ENCODE results near the gene FOXF2. TPM values are rescaled to one million over a fixed set of nuclear protein-coding genes. Genes with fewer than 3 reads are reported as not detected.

FOXF2 gene
- total and polyA plus RNA-seq, 10 of the 15 experiments (the other 5 are each of a cell fraction or from before 2014, with no cell fraction given): not detected

DNA sequence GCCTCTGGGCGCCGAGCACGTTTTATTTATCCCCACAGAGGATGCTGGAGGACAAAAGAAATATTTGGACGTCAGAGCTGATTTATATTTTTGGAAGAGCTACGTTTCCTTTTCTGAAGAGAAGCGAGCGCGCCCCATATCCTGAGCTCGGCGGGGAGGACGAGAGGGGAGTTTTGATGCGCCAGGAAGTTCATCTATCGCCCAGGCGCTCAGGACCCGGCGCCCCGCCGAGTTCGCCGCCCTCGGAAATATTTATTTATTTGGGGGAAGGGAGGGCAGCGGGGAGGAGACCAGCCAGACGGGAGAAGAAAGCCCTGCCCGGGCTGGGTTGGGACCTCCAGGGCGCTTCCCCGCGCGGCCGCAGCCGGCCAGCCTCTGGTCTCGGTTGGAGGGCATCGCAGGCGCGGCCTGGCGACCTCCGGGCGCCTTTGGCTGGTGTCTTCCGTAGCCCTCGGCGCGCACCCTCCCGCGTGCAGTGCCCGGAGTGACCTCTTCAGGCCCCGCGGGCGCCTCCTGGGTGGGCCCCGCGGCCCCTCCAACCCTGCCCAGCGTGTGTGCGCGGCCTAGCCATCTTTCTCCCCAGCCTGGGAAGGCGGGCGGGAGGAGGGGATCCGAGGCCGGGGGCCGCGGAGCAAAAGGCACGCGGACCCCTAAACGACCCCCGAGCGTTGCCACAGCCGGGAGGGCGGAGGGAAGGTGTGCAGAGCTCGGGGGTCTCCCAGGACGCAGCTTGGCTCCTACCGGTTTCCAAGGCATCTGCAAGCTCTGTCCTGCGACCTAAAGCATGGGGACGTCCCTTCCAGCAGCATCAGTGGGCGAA, 5.4 kb upstream of the FOXF2 start:
- ChIA-PET SMC1A (ENCODE audit: uncharacterized antibody, unreplicated experiment) (interaction anchor here (1.1 kb wide), 1 partner anchor 793 kb away, joined by 3 read pairs; no protein-coding TSS in a partner anchor), POLR2A (interaction anchor here (0.6 kb wide), 1 partner anchor 583 kb away, joined by 4 read pairs; no protein-coding TSS in a partner anchor), RAD21 (ENCODE audit: unreplicated experiment) (no interaction called here), CTCF (interaction anchor here (1.5 kb wide), 1 partner anchor 662 kb away, joined by 4 read pairs; no protein-coding TSS in a partner anchor)
- no peaks in the 10 kb centered on the region for H3K79me2 ChIP-seq (ENCODE audit: control insufficient read depth, insufficient read depth, low read length)
- 32% methylated on average over 62 of the region's 71 CpGs for WGBS (ENCODE audit: insufficient coverage, insufficient replicate concordance, low lambda C conversion rate, missing lambda C conversion rate)
- TF ChIP-seq ETV6 (conservative IDR thresholded peaks at IDR 0.05 in 1 of 2, IDR thresholded peaks at IDR 0.05 in 1 of 2; ENCODE audit: borderline replicate concordance in 1 of 2, low read depth in 1 of 2): no peak
- peak; percentile 83 for TF ChIP-seq SUZ12 (IDR thresholded peaks at IDR 0.05; ENCODE audit: unreplicated experiment)
- no peak for TF ChIP-seq CREM (IDR thresholded peaks at IDR 0.05; ENCODE audit: low read depth)
- no peak overlapping the region for H2AFZ ChIP-seq (ENCODE audit: control insufficient read depth, low read depth, low read length)
- in situ Hi-C loops (cut with MboI): loop anchor here (5.0 kb wide), 1 partner anchor 587 kb away; no protein-coding TSS in a partner anchor
- no peaks in the 10 kb centered on the region for H3K36me3 ChIP-seq (ENCODE audit: control insufficient read depth in 2 of 2, insufficient read depth in 2 of 2, low read length in 1 of 2)
- H3K4me3 ChIP-seq: no peak overlapping the region
- no peak overlapping the region for H3K4me2 ChIP-seq (ENCODE audit: control insufficient read depth, insufficient read depth)
- no peak for ATAC-seq
- H4K20me1 ChIP-seq (ENCODE audit: control insufficient read depth, insufficient read depth): no peaks in the 10 kb centered on the region; the same call in none of the 2 replicates
- FAIRE-seq: no peak
- no TSS peak for BruUV-seq (replicated peaks)
- no peak overlapping the region for H3K9ac ChIP-seq (ENCODE audit: control insufficient read depth, insufficient read depth, low read length)
- H3K4me1 ChIP-seq (ENCODE audit: control insufficient read depth, insufficient read depth, low read length): no peaks in the 10 kb centered on the region
- DNase-seq (ENCODE audit: low read depth, low spot score): no peak
- no peaks in the 10 kb centered on the region for H3K9me3 ChIP-seq (replicated peaks; ENCODE audit: control insufficient read depth, insufficient read depth, low read length)
- H3K27me3 ChIP-seq (replicated peaks in 1 of 2; ENCODE audit: control insufficient read depth in 2 of 2, insufficient read depth in 2 of 2, low read length in 1 of 2): peaks cover 30 to 40% of the 10 kb centered on the region in 2 experiments
- H3K27ac ChIP-seq (ENCODE audit: control insufficient read depth, insufficient read depth): no peak overlapping the region
- intact Hi-C loops (cut with micrococcal nuclease; ENCODE audit: unreplicated experiment): loop anchor here (2.0 to 5.0 kb wide), 2 partner anchors 587 to 662 kb away; no protein-coding TSS in a partner anchor

- in situ Hi-C loops (cut with MboI) (loop anchor here (5.0 kb wide), 1 partner anchor 587 kb away; no protein-coding TSS in a partner anchor), intact Hi-C loops (cut with micrococcal nuclease; ENCODE audit: unreplicated experiment) (loop anchor here (5.0 kb wide), 1 partner anchor 662 kb away; no protein-coding TSS in a partner anchor)
- POLR2A ChIA-PET: no interaction called here
- whole genome bisulfite sequencing (ENCODE audit: insufficient coverage, insufficient replicate concordance, low lambda C conversion rate, missing lambda C conversion rate): 31% methylated on average over 33 of the region's 34 CpGs
- BruUV-seq (replicated peaks): no TSS peak
- H3K4me1 ChIP-seq (ENCODE audit: control insufficient read depth, insufficient read depth, low read length): no peaks in the 10 kb centered on the region
- H3K4me3 ChIP-seq: no peak overlapping the region
- no peak overlapping the region for H2AFZ ChIP-seq (ENCODE audit: control insufficient read depth, low read depth, low read length)
- no peak overlapping the region for H3K4me2 ChIP-seq (ENCODE audit: control insufficient read depth, insufficient read depth)
- RAD21 ChIA-PET (ENCODE audit: unreplicated experiment): no interaction called here
- H3K27ac ChIP-seq (ENCODE audit: control insufficient read depth, insufficient read depth): no peak overlapping the region
- FAIRE-seq (no peak), ATAC-seq (no peak), DNase-seq (ENCODE audit: low read depth, low spot score) (no peak)
- CTCF ChIA-PET: no interaction called here
- H3K27me3 ChIP-seq (replicated peaks in 1 of 2; ENCODE audit: control insufficient read depth in 2 of 2, insufficient read depth in 2 of 2, low read length in 1 of 2): peaks cover 24 to 37% of the 10 kb centered on the region in 2 experiments
- H3K9me3 ChIP-seq (replicated peaks; ENCODE audit: control insufficient read depth, insufficient read depth, low read length): no peaks in the 10 kb centered on the region
- H3K79me2 ChIP-seq (ENCODE audit: control insufficient read depth, insufficient read depth, low read length): no peaks in the 10 kb centered on the region
- H3K9ac ChIP-seq (ENCODE audit: control insufficient read depth, insufficient read depth, low read length): no peak overlapping the region
- TF ChIP-seq, protein P1, sequence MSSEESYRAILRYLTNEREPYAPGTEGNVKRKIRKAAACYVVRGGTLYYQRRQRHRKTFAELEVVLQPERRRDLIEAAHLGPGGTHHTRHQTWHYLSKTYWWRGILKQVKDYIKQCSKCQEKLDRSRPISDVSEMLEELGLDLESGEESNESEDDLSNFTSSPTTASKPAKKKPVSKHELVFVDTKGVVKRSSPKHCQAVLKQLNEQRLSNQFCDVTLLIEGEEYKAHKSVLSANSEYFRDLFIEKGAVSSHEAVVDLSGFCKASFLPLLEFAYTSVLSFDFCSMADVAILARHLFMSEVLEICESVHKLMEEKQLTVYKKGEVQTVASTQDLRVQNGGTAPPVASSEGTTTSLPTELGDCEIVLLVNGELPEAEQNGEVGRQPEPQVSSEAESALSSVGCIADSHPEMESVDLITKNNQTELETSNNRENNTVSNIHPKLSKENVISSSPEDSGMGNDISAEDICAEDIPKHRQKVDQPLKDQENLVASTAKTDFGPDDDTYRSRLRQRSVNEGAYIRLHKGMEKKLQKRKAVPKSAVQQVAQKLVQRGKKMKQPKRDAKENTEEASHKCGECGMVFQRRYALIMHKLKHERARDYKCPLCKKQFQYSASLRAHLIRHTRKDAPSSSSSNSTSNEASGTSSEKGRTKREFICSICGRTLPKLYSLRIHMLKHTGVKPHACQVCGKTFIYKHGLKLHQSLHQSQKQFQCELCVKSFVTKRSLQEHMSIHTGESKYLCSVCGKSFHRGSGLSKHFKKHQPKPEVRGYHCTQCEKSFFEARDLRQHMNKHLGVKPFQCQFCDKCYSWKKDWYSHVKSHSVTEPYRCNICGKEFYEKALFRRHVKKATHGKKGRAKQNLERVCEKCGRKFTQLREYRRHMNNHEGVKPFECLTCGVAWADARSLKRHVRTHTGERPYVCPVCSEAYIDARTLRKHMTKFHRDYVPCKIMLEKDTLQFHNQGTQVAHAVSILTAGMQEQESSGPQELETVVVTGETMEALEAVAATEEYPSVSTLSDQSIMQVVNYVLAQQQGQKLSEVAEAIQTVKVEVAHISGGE (CRISPR knock-in tag; IDR thresholded peaks at IDR 0.05): no peak
- TF ChIP-seq EZH2 (IDR thresholded peaks at IDR 0.05; ENCODE audit: borderline replicate concordance, control insufficient read depth, low read depth, low read length): 0 out of 2 replicates have a peak, but pooled peaks have one; percentile 36
- no peaks in the 10 kb centered on the region; the same call in 1 of the 2 replicates for H4K20me1 ChIP-seq (ENCODE audit: control insufficient read depth, insufficient read depth)
- SMC1A ChIA-PET (ENCODE audit: uncharacterized antibody, unreplicated experiment): interaction anchor here (1.1 kb wide), 1 partner anchor 794 kb away, joined by 3 read pairs; no protein-coding TSS in a partner anchor
- no peaks in the 10 kb centered on the region for H3K36me3 ChIP-seq (ENCODE audit: control insufficient read depth in 2 of 2, insufficient read depth in 2 of 2, low read length in 1 of 2)
Measured at GRCh38 chr6:1384549-1385128, 4.7 kb upstream of the FOXF2 start.
